Hindlimb muscle (tissue), 1 donor: ENCODE data around the gene ATG13. TPM values are rescaled to one million over a fixed set of nuclear protein-coding genes. Genes with fewer than 3 reads are reported as not detected.

Experiments
- DNase-seq: peaks from one replicate; pipeline ENCODE4 v3.0.0-alpha.2; 2013
- polyA plus RNA-seq: library from polyadenylated mRNA; unstranded; fragments of 120-200 nt; gene quantifications from one replicate; pipeline ENCODE4 v1.2.1, GENCODE V29; 2013; ENCODE audit not compliant: insufficient read length

ATG13 gene
- polyA plus RNA-seq, 1 donor = 38.7 TPM

DNA sequence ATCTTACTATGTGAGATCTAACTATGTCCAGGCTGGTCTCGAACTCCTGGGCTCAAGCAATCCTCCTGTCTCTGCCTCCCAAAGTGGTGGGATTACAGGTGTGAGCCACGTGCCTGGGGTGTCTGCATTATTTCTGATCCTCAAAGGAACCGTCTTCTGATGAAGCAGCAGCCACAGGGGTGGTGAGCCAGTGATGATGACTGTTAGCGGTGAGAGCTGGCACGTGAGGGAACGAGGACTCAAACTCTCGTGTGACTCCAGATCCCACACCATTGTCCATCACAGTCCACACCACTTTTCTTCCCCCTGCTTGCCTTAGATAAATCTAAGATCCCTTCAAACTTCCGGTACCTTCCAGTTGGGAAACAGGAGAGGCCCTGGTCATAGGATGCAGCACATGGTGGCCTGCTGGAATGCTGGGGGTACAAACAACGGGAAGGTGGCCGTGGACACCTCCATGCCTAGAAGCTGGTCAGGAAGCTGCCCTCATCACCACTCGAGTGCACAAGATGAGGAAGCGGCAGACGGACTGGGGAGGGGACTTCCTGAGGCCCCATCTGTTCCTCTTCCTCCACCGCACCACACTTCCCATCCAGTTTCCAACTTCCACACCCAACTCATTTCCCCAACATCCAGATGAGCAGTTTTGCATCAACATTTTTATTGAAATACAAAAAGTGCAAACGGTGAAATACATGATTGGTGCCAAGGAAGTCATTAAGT is 59.2 kb downstream of the ATG13 start:
- DNase-seq = no peak

DNA sequence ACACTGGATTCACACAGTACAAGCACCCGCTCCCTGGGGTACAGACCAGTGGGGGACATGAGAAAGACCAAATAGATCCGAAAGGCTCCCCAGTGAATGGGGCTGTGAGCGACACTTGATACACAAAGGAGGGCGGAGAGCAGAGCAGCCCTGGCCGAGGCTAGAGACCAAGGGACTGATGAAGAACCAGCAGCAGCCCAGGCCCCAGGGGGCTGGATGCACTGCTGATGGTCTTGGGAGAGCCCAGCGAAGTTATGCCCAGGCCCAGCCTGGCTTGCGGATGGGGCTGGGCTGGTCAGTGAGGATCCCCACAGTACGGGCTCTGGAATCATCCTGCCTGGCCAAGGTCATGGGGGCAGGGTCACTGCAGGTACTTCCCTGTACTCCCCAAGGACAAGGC is 59.8 kb downstream of the ATG13 start:
- no peak for DNase-seq

DNA sequence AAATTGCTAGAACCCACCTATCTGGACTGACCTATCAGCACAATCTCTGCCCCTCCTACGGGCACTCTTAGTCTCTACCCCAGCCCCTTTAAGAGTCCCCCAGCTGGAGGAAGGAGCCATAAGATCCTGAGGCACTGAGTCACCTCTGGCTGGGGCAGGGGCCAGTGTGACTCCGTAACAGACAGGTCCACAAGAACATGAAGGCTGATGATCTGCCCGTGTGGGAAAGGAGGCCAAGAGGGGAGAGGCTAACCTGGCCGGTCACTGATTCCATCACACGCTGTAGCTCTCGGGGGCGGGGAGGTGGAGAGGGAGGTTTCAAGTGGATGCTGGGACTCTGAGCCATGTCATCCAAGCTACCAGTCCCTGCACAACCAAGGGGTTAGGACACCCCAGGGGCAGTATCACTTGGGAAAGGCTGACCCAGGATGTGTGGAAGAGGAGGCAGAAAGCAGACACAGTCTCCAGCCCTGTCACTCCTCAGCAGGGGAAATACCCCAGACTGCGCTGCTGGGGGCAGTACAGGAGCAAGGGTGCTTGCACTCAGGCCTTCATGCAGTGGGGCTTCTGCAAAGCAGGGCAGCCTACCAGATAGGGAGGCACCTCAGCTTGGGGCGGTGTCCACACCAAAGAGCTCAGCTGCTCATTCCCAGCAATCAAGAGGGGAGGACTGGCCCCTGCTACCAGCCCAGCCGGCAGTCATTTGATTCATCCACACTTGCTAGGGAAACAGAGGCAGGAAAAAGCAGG is 60.8 kb downstream of the ATG13 start:
- DNase-seq = no peak

DNA sequence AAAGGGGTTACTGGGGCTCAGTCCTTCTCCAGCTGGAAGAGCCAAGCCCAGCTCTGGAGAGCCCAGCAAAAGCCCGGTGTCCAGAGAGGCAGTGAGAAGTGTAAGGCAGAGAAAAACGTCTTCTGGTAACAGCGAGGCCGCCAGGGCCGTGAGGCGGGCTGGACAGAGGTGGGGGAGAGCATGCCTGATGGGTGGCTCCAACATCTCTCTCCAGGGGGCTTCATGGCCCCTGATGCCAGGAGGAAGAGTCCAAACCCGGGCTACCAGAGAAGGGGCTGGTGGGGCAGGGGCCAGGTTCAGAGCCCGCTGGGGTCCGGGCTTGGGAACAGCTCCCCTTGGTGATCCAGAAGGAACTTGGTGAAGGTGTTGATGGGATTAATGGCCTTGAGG is 61.4 kb downstream of the ATG13 start:
- no peak for DNase-seq

DNA sequence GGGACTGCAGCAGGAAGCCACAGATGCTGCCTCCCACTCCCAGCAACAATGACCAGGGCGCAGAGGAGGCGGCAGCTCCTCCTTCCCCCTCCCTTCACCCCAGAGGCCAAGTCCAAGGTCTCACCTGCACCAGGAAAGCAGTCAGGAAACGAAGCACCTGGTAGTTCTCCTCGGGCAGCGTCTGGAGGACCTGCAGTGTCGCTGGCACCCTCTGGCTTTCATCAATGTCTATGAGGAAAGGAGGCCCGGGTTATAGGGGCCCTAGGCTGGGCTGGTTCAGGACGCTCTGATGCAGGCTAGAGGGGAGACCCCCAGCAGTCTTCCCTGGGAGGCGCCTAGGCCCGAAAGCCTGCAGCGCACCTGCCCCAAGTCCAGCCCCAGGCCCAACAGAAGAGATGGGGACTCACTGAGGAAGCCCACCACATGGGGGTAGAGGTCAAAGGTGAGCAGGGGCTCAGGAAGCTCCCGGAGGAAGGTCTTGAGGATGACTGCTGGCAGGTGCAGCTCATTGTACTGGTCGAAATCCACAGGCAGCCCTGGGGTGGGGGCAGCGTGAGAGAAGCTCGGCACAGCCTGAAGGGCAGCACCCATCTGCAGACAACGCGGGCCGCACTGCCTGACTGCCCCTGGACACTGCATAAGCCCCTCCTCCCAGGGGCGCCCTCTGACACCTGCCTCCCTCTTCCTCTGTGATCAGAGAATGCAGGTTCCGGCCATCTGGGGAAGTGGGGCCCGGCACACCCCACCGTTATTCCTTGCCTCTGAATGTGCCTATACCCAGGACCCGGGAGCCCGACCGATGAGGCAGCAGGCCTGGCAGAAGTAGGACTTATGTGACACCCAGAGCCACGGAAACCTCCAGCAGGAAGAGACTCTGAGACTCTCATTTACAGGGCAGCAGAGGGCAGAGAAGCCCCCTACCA is 62.1 kb downstream of the ATG13 start:
- no peak for DNase-seq

DNA sequence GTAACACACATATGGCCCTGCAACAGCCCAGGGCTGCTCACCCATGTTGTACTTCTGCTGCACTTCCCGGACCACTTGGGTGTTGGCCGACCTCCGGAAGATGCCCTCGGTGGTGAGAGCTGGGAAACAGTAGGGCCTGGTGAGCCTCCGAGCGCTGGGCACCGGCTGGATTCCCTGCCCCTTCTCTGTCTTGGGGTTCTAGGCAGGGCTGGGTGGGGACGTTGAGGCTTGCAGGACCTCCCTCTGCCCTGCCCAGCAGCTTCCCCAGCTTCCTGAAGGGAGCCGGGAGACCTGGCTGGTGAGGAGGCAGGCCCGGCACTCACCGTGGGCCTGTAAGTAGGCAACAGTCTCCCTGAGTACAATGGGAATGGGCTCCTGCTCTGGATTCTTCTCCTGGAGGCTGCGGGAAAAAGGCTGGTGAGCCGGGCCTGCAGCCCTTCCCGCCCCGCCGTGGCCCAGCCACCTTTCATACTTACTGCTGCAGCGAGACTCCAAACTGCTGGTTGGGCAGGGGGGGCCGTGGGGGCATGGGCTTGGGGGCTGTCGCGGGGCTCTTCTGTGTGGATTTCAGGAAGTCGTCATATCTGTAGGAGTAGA is 62.9 kb downstream of the ATG13 start:
- DNase-seq = no peak

DNA sequence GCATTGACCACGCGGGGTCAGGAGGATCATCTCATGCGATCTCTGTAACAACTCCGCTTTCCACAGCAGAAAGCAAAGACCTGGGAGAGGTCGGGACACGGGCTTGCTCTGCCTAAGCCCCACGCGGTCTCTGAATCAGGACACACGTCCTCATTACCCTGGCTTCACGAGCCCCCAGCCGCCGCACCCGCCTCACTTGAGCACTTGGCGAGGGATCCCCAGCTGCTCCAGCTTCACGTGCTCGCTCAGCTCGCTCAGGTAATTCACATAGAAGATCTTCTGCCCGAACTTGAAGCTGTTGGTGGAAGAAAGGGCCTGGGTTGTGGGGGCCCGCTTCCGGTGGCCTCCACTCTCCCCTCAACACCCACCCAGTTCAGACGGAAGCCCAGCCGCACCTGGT is 63.5 kb downstream of the ATG13 start:
- no peak for DNase-seq

DNA sequence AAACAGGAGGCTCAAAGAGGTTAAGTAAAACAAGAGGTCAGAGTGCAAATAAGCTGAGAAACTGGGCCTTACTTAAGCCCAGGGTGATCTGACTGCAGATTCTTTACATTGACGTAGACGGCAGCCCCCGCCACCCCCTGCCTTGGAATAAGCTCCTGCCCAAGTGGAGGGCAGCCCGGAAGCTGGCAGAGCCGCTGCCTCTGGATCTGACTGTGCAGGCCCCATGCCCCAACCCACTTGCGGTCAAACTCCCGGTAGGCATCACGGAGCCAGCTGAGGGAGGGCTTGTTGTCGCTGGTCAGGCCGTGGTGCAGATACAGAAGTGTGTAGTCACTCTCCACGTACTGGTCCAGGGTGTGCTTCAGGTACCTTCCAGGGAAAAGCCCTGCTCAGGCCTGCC is 64.5 kb downstream of the ATG13 start:
- DNase-seq = no peak

DNA sequence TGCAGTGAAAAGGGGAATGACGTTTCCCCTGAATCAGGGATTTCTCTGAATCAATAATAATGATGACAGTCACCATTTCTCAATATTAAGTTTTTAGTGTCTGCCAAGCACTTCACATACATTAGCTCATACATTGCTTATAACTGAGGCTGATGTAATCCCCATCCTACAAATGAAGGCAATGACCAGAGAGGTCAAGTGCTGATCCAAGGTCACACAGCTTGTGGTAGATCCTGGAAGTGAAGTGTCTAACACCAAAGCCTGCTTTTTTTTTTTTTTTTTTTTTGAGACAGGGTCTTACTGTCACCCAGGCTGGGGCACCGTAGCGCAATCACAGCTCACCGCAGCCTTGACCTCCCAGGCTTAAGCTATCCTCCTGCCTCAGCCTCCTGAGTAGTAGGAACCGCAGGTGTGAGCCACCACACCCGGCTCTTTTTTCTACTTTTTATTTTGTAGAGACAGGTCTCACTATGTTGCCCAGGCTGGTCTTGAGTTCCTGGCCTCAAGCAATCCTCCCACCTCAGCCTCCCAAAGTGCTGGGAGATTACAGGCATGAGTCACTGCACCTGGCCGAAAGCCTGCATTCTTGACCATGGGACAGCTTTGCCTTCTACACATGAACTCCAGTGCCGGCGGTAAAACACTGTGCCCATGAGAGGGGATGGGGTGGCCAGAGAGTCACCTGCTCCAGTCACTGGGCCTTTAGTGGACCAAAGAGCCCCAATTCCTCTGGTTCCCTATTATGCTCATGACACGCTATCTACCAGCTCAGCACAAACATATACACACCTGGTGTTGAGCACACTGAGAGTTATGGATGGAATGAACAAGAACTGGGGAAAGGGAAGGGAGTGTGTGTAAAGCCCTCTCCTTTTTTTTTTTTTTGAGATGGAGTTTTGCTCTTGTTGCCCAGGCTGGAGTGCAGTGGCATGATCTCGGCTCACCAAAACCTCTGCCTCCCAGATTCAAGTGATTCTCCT is 65.7 kb downstream of the ATG13 start:
- DNase-seq = no peak

DNA sequence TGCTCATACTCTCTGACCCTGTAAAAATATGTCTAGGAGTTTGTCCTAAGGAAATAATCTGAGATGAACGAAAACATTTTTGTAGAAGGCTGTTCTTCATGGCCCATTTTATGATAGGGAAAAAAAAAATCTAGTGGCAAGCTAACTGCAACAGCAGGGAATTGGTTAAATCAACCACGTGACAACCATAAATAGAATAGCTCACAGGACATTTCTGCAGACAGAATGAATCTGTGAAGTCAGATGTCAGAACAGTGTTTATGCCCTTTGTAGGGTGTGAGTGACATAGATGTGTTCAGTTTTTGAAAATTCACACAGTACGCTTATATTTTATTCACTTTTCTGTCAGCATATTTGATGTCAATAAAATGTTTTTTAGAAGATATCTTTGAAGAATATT is 67.0 kb downstream of the ATG13 start:
- no peak for DNase-seq

DNA sequence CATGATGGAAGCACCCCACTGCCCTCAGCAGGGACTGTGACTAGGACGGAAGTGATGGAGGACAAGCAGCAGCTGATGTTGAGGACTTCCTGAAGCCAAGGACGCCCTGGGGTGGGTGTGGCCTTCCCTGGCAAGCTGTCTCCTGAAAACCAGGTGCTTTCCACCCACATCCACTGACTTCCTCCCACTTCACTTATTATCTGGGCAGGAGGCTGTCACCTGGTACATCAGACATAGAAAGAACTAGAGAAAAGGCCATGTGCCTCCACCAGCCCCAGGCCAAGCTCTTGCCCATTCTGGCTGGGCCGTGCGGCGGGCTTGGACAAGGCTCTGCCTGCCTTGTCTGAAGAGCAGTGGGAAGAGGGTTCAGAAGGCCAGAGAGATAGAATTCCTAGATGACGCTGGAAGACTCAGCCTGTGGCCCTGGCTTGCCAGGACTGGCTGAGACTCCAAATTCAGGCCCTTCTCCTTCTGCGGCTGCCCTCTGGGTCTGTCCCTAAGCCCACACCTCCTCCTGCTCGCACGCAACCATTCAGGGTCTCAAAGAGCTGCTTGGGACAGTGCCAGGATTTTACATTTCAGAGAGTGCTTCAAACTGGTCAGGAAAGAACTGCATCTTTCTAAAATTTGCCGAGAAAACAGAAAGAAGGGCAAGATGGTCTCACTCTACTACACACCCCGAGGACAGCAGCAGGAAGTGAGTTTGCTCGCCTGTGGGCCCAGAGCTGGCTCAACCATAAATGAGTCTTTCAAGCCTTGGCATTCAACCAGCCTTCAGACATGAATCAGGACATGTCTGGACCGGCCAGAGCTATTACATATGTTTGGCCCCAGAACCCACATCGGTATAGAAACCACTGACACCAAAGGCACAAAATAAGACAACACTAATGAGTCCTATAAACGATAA is 69.8 kb downstream of the ATG13 start:
- DNase-seq = no peak

DNA sequence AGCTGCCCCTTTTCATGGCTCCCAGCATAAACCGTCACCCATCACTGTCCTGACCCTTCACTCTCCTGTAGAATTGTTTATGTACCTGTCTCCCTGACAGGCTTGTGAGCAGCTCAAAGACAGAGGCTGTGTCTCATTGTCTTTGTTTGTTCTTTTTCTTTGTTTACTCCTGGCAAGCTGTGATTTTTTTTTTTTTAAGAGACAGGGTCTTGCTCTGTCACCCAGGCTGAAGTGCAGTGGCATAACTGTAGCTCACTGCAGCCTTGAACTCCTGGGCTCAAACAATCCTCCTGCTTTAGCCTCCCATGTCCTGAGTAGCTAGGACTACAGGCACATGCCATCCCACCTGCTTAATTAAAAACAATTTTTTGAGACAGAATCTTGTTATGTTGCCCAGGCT is 73.3 kb downstream of the ATG13 start:
- DNase-seq = no peak

DNA sequence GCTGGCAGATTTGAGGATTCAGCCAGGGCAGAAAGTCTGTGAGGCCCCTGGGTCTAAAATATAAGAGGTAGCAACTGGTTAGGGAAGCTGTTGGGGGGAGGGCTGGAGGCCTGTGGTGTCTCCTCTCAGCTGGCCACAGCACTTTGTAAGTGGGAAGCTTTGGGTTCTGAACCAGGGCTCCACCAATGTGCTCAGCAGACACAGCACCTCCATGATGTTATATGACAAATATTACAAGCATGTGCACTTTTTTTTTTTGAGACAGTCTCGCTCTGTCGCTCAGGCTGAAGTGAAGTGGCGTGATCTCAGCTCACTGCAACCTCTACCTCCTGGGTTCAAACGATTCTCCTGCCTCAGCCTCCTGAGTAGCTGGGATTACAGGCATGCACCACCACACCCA is 75.1 kb downstream of the ATG13 start:
- DNase-seq = no peak

DNA sequence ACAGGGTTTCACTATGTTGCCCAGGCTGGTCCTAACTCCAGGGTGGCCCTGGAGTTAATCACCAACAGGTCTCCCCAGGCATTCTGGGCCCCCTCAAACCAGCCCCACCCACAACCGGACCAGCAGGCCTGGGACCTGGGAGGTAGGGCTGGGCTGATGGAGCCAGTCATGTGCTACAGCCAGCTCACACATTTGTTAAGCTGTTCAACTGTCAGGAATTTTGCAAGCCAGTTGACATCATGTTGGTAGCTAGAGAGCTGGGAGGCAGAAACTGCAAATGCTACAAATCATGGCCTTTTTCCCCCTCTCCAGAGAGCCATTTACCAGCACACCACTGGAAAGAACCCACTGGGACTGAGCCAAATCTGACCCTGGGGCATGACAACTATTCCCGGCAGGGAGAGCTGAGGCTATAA is 76.3 kb downstream of the ATG13 start:
- no peak for DNase-seq

DNA sequence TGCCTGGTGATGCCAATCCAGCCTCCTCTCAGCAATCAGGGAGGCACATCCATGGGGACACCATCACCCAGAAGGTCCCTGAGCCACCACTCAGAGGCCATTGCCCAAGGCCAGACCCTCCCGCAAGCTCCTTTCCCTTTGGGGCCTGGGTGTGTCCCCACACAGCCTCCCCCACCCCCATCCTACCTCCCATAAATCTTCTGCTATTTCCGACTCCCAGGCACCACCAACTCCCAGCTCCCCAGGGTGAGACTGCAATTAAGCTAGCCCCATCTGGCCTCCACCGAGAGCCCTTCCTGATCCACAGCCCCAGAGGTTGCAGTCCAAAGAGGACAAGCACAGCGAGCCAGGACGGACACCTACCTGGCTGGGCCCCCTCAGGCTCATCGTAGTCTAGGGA is 76.7 kb downstream of the ATG13 start:
- DNase-seq = no peak

DNA sequence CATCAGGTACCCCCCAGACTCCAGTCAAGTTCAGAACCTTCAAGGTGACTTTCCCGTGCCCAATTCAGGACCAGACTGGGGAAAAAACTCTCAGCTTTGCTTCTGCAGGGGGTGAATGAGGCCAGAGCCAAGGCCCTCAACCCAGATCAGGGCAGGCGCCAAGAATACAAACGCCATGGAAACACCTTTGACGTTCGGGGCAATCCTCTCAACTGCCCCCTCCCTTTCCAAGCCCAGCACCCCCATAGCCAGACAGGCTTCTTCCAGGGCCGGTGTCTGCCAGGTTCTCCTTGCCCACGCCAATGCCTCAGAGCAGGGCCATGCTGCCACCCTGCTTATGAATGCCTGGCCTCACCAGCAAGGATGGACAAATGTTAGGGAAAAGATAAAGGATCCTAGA is 77.3 kb downstream of the ATG13 start:
- DNase-seq = no peak

DNA sequence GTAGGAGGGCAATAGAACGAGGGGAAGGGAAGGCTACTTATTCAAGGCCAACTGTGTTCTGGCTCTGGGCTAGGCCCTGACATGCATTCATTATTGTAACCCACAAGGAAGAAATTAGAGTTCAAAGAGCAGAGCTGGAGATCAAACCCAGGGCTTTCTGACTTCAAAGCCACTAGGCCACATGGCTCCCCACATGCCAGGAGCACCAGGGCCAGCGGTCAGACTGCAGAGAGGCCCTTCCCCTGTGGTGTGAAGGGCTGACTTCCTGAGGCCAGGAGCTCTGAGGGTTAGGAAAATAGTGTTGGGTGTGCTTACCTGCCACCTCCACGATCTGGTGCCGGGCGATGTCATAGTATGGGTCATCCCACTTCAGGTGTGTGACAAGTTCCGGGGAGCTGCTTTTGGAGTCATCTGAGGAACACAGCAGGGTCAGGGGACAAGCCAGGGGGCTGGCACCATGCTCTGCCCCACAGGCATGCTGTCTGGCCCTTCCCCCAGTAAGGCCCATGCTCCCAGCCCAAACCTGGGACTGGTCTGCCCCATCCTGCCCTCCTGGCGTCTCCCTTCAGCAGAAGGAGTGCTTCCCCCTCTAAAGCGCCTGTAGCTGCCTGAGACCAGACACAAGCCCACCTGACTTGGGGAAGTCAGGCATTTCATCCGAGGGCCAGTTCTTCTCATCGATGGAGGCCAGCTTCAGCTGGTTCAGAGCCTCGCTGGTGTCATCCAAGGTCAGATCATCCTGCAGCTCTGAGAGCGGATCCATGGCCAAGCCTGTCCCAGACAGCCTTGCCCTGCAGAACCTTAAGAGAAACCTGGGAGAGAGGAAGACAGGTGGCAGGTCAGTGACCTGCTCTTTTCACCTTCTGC is 78.2 kb downstream of the ATG13 start:
- DNase-seq = no peak

DNA sequence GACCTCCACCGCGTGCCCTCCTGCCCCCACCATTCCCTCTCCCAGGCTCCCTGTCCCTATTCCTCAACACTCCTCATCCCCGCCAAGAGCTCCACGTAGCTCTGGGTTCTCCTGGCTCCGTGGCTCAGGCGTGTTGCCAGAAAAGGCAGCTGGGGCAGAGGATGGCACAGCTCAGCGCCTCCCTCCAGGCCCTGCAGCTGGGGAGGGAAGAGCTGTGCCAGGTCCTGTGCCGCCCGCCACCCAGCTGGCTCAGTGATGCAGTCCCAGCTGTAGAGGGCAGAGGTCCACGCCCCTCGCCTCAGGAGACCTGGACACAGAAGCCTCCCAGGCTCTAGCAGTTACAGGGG is 78.8 kb downstream of the ATG13 start:
- peak; percentile 46 for DNase-seq

DNA sequence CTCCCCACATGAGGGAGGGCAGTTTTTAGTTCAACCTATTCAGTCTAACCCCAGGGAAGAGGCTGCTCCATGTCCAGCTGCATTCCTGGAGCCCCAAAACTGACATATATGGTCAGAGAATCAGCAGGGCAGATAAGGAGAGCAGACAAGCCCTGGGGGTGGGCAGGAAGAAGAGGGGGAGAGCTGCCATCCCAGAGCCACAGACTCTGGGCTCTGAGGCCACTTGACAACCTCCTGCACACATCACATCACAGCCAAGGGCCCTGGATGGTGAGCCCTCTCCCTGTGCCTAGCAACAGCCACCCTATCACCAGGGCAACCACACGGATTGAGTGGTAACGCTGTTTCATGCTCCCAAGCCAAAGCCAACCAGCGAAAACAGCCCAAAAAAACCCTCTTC is 80.0 kb downstream of the ATG13 start:
- DNase-seq = no peak

DNA sequence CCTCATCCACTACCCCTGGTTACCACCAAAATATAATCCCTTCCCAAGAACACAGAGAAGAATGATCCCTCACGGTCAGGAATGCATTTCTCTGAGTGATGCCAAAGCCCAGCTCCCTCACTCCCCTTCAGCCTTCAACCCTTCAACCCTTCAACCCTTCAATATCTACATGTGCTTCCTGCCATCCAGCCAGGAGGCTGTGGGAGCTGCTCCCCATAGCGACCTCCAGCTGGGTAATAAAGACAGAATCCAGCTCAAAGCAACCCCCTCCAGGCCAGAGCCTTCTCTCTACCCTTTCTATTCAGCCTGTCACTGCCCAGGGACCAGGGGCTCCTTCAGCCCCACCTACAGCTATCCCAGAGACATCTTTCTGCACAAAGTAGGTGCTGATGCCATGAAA is 80.4 kb downstream of the ATG13 start:
- no peak for DNase-seq
